T-helper 1 cell treated with Interleukin-12 subunit alpha and Interleukin-12 subunit beta and Interleukin-4 antibody, amounts not matched to agents 30 ng/mL and 1 ng/mL, for 36 hours (primary cell): ENCODE results near the gene SLC25A51. TPM values are rescaled to one million over a fixed set of nuclear protein-coding genes. Genes with fewer than 3 reads are reported as not detected.

ENCODE experiments used
- intact Hi-C: fragments of 100-400 bp; cut with micrococcal nuclease; formaldehyde crosslinking; loops from one replicate; pipeline ENCODE4 v1.15.1; 2024
- total RNA-seq: library from RNA; stranded (reverse); gene quantifications from 2 replicates; pipeline ENCODE4 v1.2.3, GENCODE V29; 2022

The SLC25A51 gene
- total RNA-seq, 1 donor from 2014 or later: 32.9 TPM

- intact Hi-C loops: no loop called here
Measured at GRCh38 chr9:37856551-37856950, 47.4 kb downstream of the SLC25A51 start.

- intact Hi-C loops: no loop called here
Measured at GRCh38 chr9:37852222-37852621, 51.7 kb downstream of the SLC25A51 start.

- intact Hi-C loops: no loop called here
Measured at GRCh38 chr9:37840560-37841194, 63.2 kb downstream of the SLC25A51 start.

- intact Hi-C loops: no loop called here
Measured at GRCh38 chr9:37839496-37840461, 64.1 kb downstream of the SLC25A51 start.

Other genes starting within 250 kb of the SLC25A51 start
- 14.4 and 14.7 TPM in 2 replicates for gene TRMT10B, start 150.3 kb downstream of the SLC25A51 start, total RNA-seq
- 67.8 and 68.9 TPM in 2 replicates for gene EXOSC3, start 119.1 kb downstream of the SLC25A51 start, total RNA-seq
- gene DCAF10, start 103.3 kb downstream of the SLC25A51 start, total RNA-seq: 17.7 and 19.9 TPM in 2 replicates
- gene SHB, start 165.1 kb upstream of the SLC25A51 start, total RNA-seq: 0.71 and 0.74 TPM in 2 replicates